Measurements from ENCODE around the gene SLC9B1. TPM values are rescaled to one million over a fixed set of nuclear protein-coding genes. Genes with fewer than 3 reads are reported as not detected.
"Not testable (repeated sequence)": the region's sequence is repeated elsewhere in the genome, so short reads cannot be mapped to it uniquely, and the experiment has no call there.

SLC9B1 gene
- total RNA-seq, 2 donors from 2014 or later = 1.4 TPM

GRCh38 chr4:102988429-102989020 is 31.0 kb downstream of the SLC9B1 start:
- Histone ChIP-seq H3K4me3 (ENCODE audit: low read length) (no peak overlapping the region), H3K27me3 (ENCODE audit: control insufficient read depth, insufficient read depth, low read length, poor library complexity, severe bottlenecking) (no peaks in the 10 kb centered on the region), H3K4me1 (ENCODE audit: control insufficient read depth, insufficient read depth, low read length) (no peaks in the 10 kb centered on the region), H3K27ac (ENCODE audit: low read depth, low read length) (no peak overlapping the region), H3K9me3 (ENCODE audit: control insufficient read depth, low read length) (no peaks in the 10 kb centered on the region), H3K36me3 (ENCODE audit: control insufficient read depth, insufficient read depth, low read length) (no peaks in the 10 kb centered on the region), H3K9ac (ENCODE audit: extremely low read depth, low read length, poor library complexity, severe bottlenecking) (no peak overlapping the region)
- H3K4me3 Mint-ChIP-seq = no peak overlapping the region
- 95 to 100% methylated on average over 1 of the region's 1 CpG for WGBS, 2 experiments (ENCODE audit: insufficient coverage in 1 of 2, insufficient read length in 1 of 2)
- peaks cover 9% of the 10 kb centered on the region for H3K9me3 Mint-ChIP-seq
- TF ChIP-seq CTCF (conservative IDR thresholded peaks at IDR 0.05) = no peak
- H3K36me3 Mint-ChIP-seq (ENCODE audit: low read depth) = no peaks in the 10 kb centered on the region
- H3K27me3 Mint-ChIP-seq (ENCODE audit: insufficient read depth) = no peaks in the 10 kb centered on the region
- DNase-seq = no peak
- no peaks in the 10 kb centered on the region for H3K4me1 Mint-ChIP-seq
- H3K27ac Mint-ChIP-seq = no peak overlapping the region

GRCh38 chr4:102981005-102981404 is 38.5 kb downstream of the SLC9B1 start:
- Mint-ChIP-seq H3K27ac (no peak overlapping the region), H3K9me3 (peaks cover 3% of the 10 kb centered on the region), H3K4me3 (no peak overlapping the region), H3K27me3 (ENCODE audit: insufficient read depth) (no peaks in the 10 kb centered on the region), H3K36me3 (ENCODE audit: low read depth) (no peaks in the 10 kb centered on the region), H3K4me1 (no peaks in the 10 kb centered on the region)
- Histone ChIP-seq H3K27ac (ENCODE audit: low read depth, low read length) (no peak overlapping the region), H3K36me3 (ENCODE audit: control insufficient read depth, insufficient read depth, low read length) (no peaks in the 10 kb centered on the region), H3K9ac (ENCODE audit: extremely low read depth, low read length, poor library complexity, severe bottlenecking) (no peak overlapping the region), H3K4me3 (ENCODE audit: low read length) (no peak overlapping the region), H3K4me1 (ENCODE audit: control insufficient read depth, insufficient read depth, low read length) (no peaks in the 10 kb centered on the region), H3K9me3 (ENCODE audit: control insufficient read depth, low read length) (no peaks in the 10 kb centered on the region), H3K27me3 (ENCODE audit: control insufficient read depth, insufficient read depth, low read length, poor library complexity, severe bottlenecking) (no peaks in the 10 kb centered on the region)
- no peak for DNase-seq
- 93% methylated on average over 2 of the region's 2 CpGs; no CpG with 5 or more reads in 1 of the 2 experiments for WGBS, 2 experiments (ENCODE audit: insufficient coverage in 1 of 2, insufficient read length in 1 of 2)
- no peak for TF ChIP-seq CTCF (conservative IDR thresholded peaks at IDR 0.05)

- H3K9ac ChIP-seq (ENCODE audit: extremely low read depth, low read length, poor library complexity, severe bottlenecking); H3K27me3 Mint-ChIP-seq (ENCODE audit: insufficient read depth); DNase-seq; H3K9me3 Mint-ChIP-seq; H3K27me3 ChIP-seq (ENCODE audit: control insufficient read depth, insufficient read depth, low read length, poor library complexity, severe bottlenecking); H3K4me1 Mint-ChIP-seq; H3K4me3 Mint-ChIP-seq; H3K27ac ChIP-seq (ENCODE audit: low read depth, low read length); H3K36me3 Mint-ChIP-seq (ENCODE audit: low read depth); H3K27ac Mint-ChIP-seq; H3K4me3 ChIP-seq (ENCODE audit: low read length); H3K4me1 ChIP-seq (ENCODE audit: control insufficient read depth, insufficient read depth, low read length); H3K9me3 ChIP-seq (ENCODE audit: control insufficient read depth, low read length); H3K36me3 ChIP-seq (ENCODE audit: control insufficient read depth, insufficient read depth, low read length): not testable (repeated sequence)
- 87% methylated on average over 2 of the region's 2 CpGs; no CpG with 5 or more reads in 1 of the 2 experiments for WGBS, 2 experiments (ENCODE audit: insufficient coverage in 1 of 2, insufficient read length in 1 of 2)
Measured at GRCh38 chr4:102961813-102962212, 57.7 kb downstream of the SLC9B1 start.

- H3K27ac ChIP-seq (ENCODE audit: low read depth, low read length) = no peak overlapping the region
- H3K36me3 Mint-ChIP-seq (ENCODE audit: low read depth) = no peaks in the 10 kb centered on the region
- DNase-seq = no peak
- H3K27me3 Mint-ChIP-seq (ENCODE audit: insufficient read depth) = no peaks in the 10 kb centered on the region
- 92 to 100% methylated on average over 2 to 3 of the region's 3 CpGs for WGBS, 2 experiments (ENCODE audit: insufficient coverage in 1 of 2, insufficient read length in 1 of 2)
- H3K9ac ChIP-seq (ENCODE audit: extremely low read depth, low read length, poor library complexity, severe bottlenecking) = no peak overlapping the region
- no peak overlapping the region for H3K4me3 Mint-ChIP-seq
- H3K9me3 Mint-ChIP-seq = peaks cover 7% of the 10 kb centered on the region
- H3K36me3 ChIP-seq (ENCODE audit: control insufficient read depth, insufficient read depth, low read length) = no peaks in the 10 kb centered on the region
- H3K9me3 ChIP-seq (ENCODE audit: control insufficient read depth, low read length) = no peaks in the 10 kb centered on the region
- no peaks in the 10 kb centered on the region for H3K4me1 ChIP-seq (ENCODE audit: control insufficient read depth, insufficient read depth, low read length)
- H3K4me3 ChIP-seq (ENCODE audit: low read length) = no peak overlapping the region
- no peak for TF ChIP-seq CTCF (conservative IDR thresholded peaks at IDR 0.05)
- H3K27me3 ChIP-seq (ENCODE audit: control insufficient read depth, insufficient read depth, low read length, poor library complexity, severe bottlenecking) = no peaks in the 10 kb centered on the region
- H3K4me1 Mint-ChIP-seq = no peaks in the 10 kb centered on the region
- no peak overlapping the region for H3K27ac Mint-ChIP-seq
Measured at GRCh38 chr4:102959496-102959895, 60.0 kb downstream of the SLC9B1 start.

All from endodermal cell (in vitro differentiated cells).